GM12891 (cell line): Measurements from ENCODE around the gene TRMT10C.
A peak's percentile ranks its signal among the peaks of the same experiment; 100 is the strongest.
"Not testable (repeated sequence)": the region's sequence is repeated elsewhere in the genome, so short reads cannot be mapped to it uniquely, and the experiment has no call there.

Source experiments
- DNase-seq: peaks from one replicate; pipeline ENCODE4 v3.0.0; 2011; ENCODE audit warnings: low spot score; ENCODE audit not compliant: insufficient read length
- FAIRE-seq: peaks from 2 replicates; lab custom pipeline; 2011; peaks lifted over from hg19 to GRCh38; lab: Jason Lieb, UNC
- PAX5 ChIP-seq: IDR thresholded peaks from 2 replicates; pipeline ENCODE4 v1.6.1; 2011; ENCODE audit warnings: low read length, moderate library complexity, mild to moderate bottlenecking; ENCODE audit not compliant: insufficient read depth, severe bottlenecking
- POLR2A ChIP-seq: IDR thresholded peaks from 2 replicates; pipeline ENCODE4 v1.6.1; 2011; ENCODE audit warnings: low read depth, low read length, control low read depth
- POLR2AphosphoS5 ChIP-seq: IDR thresholded peaks from 2 replicates; pipeline ENCODE4 v1.6.1; 2011; ENCODE audit warnings: low read depth, low read length, control low read depth
- POU2F2 ChIP-seq: IDR thresholded peaks from 2 replicates; pipeline ENCODE4 v1.6.1; 2011; ENCODE audit warnings: low read depth, mild to moderate bottlenecking, control low read depth, low read length, moderate library complexity
- SPI1 ChIP-seq: IDR thresholded peaks from 2 replicates; pipeline ENCODE4 v1.6.1; 2011; ENCODE audit warnings: low read depth, low read length, control low read depth
- TAF1 ChIP-seq: IDR thresholded peaks from 2 replicates; pipeline ENCODE4 v1.6.1; 2011; ENCODE audit warnings: low read depth, low read length, control low read depth

The TRMT10C gene

DNA sequence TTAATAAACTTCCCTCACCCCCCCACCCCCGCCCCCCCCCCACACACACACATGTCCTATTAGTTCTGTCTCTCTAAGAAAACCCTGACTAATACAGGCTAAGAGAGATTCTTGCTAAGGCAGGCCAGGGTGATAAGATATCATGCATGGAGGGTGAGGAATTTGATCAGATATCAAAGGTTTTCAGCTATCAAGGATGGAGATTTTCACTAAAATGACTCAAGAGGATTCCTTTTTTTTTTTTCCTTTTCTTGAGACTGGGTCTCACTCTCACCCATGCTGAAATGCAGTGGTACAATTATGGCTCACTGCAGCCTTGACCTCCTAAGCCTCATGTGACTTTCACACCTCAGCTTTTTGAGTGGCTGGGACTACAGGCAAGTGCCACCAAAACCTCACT is 33.8 kb upstream of the TRMT10C start:
- no peak for DNase-seq
- FAIRE-seq: no peak
- TF ChIP-seq TAF1 (no peak), POLR2AphosphoS5 (no peak), POLR2A (no peak), PAX5 (no peak), POU2F2 (no peak), SPI1 (no peak)

DNA sequence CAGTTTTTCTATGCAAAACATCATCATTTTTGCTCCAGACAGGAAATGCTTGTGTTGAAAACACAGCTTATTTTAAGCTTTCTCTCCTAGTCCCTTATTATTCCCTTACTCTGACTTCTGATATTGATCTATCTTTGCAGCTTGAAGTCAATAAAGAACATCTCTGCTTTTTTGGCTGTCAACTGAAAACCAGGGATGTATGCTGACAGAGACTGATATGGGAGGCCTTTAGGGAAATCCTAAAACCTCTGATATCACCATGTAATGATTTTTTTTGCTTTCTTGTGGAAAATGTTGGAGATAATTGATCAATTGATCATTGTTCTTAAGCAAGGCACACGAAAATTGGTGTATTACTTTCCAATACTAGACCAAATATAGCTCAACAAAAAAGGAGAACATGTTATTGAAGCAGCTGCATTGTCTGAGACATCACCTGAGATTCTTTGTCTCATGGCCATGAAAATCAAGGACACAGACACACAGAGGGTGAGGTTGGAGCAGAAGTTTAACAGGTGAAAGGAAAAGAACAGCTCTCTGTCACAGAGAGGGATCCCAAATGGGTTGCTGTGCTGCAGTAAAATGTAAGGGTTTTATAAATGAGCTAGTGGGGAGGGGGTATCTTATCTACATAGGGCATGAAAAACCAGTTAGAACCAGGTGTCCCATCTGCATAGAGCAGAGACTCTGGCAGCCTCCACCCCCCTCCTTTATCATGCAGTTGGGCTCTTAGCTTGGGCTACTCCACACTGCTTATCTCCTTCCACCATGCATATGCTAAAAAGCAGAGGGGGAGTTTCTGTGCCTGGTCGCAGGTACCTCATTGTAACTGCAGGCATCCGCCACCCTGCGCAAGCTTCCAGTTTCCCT is 31.6 kb upstream of the TRMT10C start:
- FAIRE-seq: no peak

DNA sequence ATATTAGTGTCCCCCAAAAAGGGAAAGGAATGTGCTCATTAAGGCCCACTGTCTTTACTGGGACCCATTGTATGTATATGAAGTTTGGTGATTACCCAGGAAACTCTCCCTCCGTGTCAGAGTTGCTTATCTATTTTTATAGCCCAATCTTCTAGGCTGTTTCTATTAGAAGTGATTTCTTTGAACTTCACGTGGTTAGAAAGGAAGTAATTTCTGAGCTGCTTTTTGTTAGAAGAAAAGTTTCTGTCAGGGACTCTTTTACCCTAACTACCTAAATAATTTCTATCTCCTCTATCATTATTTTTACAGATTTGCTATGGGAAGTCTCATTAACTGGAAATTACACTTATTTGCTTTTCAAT is 31.0 kb upstream of the TRMT10C start:
- no peak for TF ChIP-seq POLR2A
- TF ChIP-seq POU2F2: no peak
- no peak for TF ChIP-seq SPI1
- no peak for TF ChIP-seq POLR2AphosphoS5
- no peak for FAIRE-seq
- no peak for DNase-seq

More for the DNA sequence above, 31.6 kb upstream of the TRMT10C start:
- TF ChIP-seq TAF1: no peak
- no peak for TF ChIP-seq POU2F2
- TF ChIP-seq SPI1: no peak
- TF ChIP-seq PAX5: no peak
- TF ChIP-seq POLR2AphosphoS5: no peak
- TF ChIP-seq POLR2A: no peak
- no peak for DNase-seq

- DNase-seq: no peak
- no peak for FAIRE-seq
- TF ChIP-seq POU2F2: no peak
These were observed 30.1 kb upstream of the TRMT10C start for GRCh38 chr3:101531473-101532086.

GRCh38 chr3:101532783-101533602 is 28.7 kb upstream of the TRMT10C start:
- no peak for DNase-seq
- no peak for TF ChIP-seq TAF1
- TF ChIP-seq SPI1: no peak
- no peak for TF ChIP-seq PAX5
- no peak for TF ChIP-seq POLR2A
- TF ChIP-seq POLR2AphosphoS5: no peak
- no peak for TF ChIP-seq POU2F2
- FAIRE-seq: no peak

DNA sequence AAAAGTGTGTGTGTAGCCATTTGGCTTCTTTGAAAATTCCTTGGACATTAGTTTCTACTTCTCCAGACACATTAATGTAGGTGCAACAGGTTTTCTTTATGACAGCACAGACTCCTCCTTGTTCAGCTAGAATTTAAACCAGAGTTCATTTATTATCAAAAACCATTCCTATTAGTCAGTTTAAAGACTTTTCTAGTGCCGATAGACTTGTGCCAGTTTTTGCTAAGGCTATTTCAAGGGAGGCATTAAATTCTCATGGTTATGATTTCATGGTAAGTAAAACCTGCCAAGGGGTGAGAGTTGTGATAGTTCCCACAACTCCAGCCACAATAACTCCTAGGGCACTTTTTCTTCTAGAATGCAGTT is 28.1 kb upstream of the TRMT10C start:
- TF ChIP-seq POU2F2 (no peak), SPI1 (no peak), PAX5 (no peak), POLR2A (no peak), TAF1 (no peak), POLR2AphosphoS5 (no peak)
- FAIRE-seq (no peak), DNase-seq (no peak)

DNA sequence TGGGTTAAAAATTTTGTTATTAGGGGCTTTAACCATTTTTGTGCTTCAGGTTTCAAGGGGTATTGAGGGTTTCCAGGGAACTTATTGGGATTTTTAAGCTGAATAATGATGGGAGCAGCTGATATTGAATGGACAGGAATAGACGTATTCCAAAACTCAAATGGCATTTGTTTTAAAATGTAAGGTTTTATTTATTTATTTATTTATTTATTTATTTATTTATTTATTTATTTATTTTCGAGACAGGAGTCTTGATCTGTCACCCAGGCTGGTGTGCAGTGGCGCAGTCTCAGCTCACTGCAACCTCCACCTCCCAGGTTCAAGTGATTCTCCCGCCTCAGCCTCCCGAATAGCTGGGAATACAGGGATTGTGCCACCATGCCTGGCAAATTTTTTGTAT is 26.4 kb upstream of the TRMT10C start:
- FAIRE-seq: no peak
- no peak for TF ChIP-seq POU2F2
- TF ChIP-seq PAX5: no peak
- no peak for TF ChIP-seq POLR2AphosphoS5
- TF ChIP-seq POLR2A: no peak
- no peak for TF ChIP-seq SPI1
- no peak for TF ChIP-seq TAF1

DNA sequence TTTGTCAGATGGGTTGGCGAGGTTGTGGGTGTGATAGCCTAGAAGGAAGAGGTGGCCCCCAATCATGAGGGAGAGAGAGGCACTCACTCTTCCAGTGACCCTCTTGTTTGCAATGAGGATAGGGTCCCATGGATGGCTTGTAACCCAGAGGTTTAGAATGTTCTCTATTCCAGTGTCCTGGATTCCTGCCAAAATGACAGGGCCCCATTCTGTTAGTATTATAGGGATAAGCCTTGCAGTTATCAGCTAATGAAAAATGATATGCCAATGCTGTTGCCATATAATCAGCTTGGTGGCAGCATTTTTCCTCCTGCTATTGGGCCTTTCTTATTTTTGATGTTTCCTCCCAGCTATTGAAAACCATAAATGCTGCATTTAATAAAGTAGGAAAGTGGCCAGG is 25.4 kb upstream of the TRMT10C start:
- FAIRE-seq (no peak), DNase-seq (no peak)
- TF ChIP-seq POLR2AphosphoS5 (no peak), SPI1 (no peak), PAX5 (no peak), POU2F2 (no peak), TAF1 (no peak), POLR2A (no peak)

More for the DNA sequence above, 26.4 kb upstream of the TRMT10C start:
- no peak for DNase-seq

- DNase-seq, FAIRE-seq: not testable (repeated sequence)
- peak; percentile 37 for TF ChIP-seq SPI1
These were observed 24.7 kb upstream of the TRMT10C start for GRCh38 chr3:101536955-101537354.
